Lower lobe of right lung (tissue), 2 donors: ENCODE data around the gene PPP2R2C. TPM values are rescaled to one million over a fixed set of nuclear protein-coding genes. Genes with fewer than 3 reads are reported as not detected.

Experiments
- ATAC-seq, 2 donors: fragments of 200-7000 bp; cut with Tn5 transposase; one replicate each; pipeline ENCODE4 v1.9.1; 2020 to 2022; ENCODE audit warnings: mild to moderate bottlenecking in 2 of 2, moderate library complexity in 2 of 2
- DNase-seq: peaks from one replicate; pipeline ENCODE4 v3.0.0-alpha.2; 2020
- H3K27ac ChIP-seq: fragments of 200-600 bp; one replicate; pipeline ENCODE4 v1.8.0; 2022
- H3K27me3 ChIP-seq: fragments of 200-600 bp; one replicate; pipeline ENCODE4 v1.8.0; 2022; ENCODE audit warnings: low read depth
- H3K36me3 ChIP-seq: fragments of 200-600 bp; one replicate; pipeline ENCODE4 v1.8.0; 2022; ENCODE audit warnings: mild to moderate bottlenecking
- H3K4me1 ChIP-seq: fragments of 200-600 bp; one replicate; pipeline ENCODE4 v1.8.0; 2022
- H3K4me3 ChIP-seq: fragments of 200-600 bp; one replicate; pipeline ENCODE4 v1.8.0; 2022; ENCODE audit warnings: mild to moderate bottlenecking
- H3K9me3 ChIP-seq: fragments of 200-600 bp; one replicate; pipeline ENCODE4 v1.8.0; 2022
- intact Hi-C: fragments of 100-400 bp; cut with DNase I; formaldehyde crosslinking; loops from one replicate; pipeline ENCODE4 v1.11.0; 2022
- total RNA-seq: library from RNA; stranded (reverse); fragmentation: NEBNext Ultra II Directional; extraction: Animal tissue kit (Norgen Biotek cat#: 25700); gene quantifications from one replicate; pipeline ENCODE4 v1.2.1, GENCODE V29; 2021
- TF ChIP-seq, protein P1 (sequence below): fragments of 200-600 bp; IDR thresholded peaks from one replicate; pipeline ENCODE4 v1.8.0; 2022; ENCODE audit warnings: antibody characterized with exemption, mild to moderate bottlenecking
- donor health status: DM: no; HTN: yes; CAD: no; lungs with severe emphysema.

PPP2R2C gene
- total RNA-seq, 1 donor from 2014 or later, result not detected

DNA sequence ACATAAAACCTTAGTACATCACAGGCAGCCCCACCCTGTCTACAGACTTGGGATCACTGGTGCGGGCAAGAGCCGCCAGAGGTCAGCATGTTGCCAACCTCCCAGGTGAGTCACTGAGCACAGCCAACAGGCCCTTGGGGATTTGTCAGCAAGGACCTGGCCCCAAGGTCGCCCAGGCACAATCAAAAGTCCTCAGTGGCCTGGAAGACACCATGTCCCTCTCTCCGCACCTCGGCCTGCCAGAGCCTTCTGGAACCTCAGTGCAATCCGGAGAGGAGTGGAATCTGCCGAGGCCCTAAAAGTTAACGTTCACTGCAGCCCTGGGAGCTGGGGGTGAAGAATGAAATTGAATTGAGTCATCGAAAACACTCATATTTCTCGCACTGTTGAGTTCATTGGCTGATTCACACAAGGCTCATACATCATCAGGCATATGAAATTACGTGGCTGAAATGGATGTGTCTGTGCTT is 128.4 kb downstream of the PPP2R2C start:
- intact Hi-C loops, result no loop called here
- no peaks in the 10 kb centered on the region for H3K9me3 ChIP-seq
- H3K27ac ChIP-seq, result no peak overlapping the region
- no peaks in the 10 kb centered on the region for H3K36me3 ChIP-seq
- no peak overlapping the region for H3K4me3 ChIP-seq
- H3K4me1 ChIP-seq, result no peaks in the 10 kb centered on the region
- H3K27me3 ChIP-seq, result peaks cover 34% of the 10 kb centered on the region
- TF ChIP-seq, protein P1, sequence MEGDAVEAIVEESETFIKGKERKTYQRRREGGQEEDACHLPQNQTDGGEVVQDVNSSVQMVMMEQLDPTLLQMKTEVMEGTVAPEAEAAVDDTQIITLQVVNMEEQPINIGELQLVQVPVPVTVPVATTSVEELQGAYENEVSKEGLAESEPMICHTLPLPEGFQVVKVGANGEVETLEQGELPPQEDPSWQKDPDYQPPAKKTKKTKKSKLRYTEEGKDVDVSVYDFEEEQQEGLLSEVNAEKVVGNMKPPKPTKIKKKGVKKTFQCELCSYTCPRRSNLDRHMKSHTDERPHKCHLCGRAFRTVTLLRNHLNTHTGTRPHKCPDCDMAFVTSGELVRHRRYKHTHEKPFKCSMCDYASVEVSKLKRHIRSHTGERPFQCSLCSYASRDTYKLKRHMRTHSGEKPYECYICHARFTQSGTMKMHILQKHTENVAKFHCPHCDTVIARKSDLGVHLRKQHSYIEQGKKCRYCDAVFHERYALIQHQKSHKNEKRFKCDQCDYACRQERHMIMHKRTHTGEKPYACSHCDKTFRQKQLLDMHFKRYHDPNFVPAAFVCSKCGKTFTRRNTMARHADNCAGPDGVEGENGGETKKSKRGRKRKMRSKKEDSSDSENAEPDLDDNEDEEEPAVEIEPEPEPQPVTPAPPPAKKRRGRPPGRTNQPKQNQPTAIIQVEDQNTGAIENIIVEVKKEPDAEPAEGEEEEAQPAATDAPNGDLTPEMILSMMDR, result no peak
- DNase-seq, result peak; percentile 18
- peak in 1 of 2 donors; percentile 19 for ATAC-seq

DNA sequence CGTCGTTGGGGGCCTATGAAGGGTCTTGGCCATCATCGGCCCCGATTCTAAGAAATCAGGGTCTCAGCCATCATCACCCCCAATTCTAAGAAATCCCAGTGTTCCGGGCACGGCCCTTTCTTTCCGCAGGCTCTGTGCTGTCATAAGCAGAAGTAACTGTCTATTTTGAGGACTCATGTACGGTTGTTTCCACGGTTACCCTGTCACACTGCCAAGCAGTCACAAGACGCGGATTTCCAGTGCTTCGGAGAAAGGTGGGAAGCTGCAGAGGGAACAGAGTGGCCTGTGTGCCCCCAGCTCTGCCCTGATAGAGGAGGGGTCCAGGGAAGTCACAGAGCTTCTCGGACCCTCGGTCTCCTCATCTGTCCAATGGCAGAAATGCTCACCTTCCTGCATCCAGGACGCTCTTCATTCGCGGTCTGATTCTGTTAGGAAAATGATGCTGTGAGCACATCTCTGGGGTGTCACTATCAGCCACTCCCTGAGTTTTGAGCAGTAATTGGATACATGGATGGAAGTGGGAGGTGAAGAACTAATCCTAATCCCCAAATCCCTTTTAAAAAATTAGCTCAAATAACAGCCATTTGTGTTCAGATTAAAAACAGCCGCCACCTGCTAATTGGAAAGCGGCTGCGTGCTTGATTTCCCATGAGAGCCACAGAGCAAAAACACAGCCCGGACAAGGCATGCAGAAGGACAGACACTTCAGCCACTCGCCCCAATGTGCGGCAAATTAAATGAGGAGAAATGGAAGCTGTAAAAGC is 129.7 kb downstream of the PPP2R2C start:
- Histone ChIP-seq H3K4me3 (no peak overlapping the region), H3K9me3 (no peaks in the 10 kb centered on the region), H3K36me3 (no peaks in the 10 kb centered on the region), H3K27ac (no peak overlapping the region), H3K4me1 (no peaks in the 10 kb centered on the region), H3K27me3 (peaks cover 42% of the 10 kb centered on the region)
- DNase-seq, result peak; percentile 59
- TF ChIP-seq, protein P1, result no peak
- intact Hi-C loops, result no loop called here
- ATAC-seq, result peak in 1 of 2 donors; percentile 25

DNA sequence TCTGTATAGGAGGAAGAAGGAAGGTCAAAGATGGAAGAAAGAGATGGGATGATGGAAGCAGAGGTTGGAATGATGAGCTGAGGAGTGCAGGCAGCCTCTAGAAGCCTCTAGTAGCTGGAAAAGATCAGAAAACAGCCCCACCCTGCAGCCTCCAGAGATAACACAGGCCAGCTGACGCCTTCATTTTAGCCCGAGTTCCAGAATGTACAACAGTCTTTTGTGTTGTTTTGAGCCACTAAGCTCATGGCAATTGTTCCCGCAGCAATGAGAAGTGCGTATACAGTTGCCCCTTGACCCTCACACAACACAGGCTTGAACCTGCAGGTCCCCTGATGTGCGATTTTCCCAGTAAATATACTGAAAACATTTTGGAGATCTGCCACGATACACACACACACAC is 130.7 kb downstream of the PPP2R2C start:
- H3K4me3 ChIP-seq, result no peak overlapping the region
- peak; percentile 3 for DNase-seq

DNA sequence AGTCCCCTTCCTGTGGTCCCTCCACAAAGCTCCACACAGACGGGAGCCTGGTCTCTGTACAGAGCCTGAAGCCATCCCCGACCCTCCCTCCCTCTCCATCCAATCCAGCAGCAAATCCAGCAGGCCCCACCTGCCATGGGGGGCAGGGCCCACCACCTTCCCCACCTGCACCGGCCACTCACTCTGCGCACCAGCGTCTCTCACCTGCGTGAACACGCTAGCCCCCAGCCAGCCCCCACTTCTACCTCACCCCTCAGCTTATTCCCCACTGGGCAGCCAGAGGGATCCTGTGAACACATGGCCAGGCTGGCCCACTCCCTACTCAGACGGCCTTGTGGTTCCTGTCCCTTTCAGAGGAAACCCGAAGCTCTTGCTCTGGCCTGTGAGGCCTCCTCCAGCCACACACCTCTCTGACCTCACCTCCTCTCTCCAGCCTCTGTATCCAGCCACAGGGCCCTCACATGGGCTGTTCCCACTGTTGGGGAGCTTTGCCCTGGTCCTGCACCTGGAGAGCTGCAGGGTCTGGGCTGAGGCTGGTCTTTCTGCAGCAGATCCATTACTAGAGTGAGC is 131.9 kb downstream of the PPP2R2C start:
- H3K4me3 ChIP-seq, result no peak overlapping the region
- H3K9me3 ChIP-seq, result no peaks in the 10 kb centered on the region
- no peaks in the 10 kb centered on the region for H3K36me3 ChIP-seq
- TF ChIP-seq, protein P1, result no peak
- DNase-seq (no peak), ATAC-seq (no peak)
- no peak overlapping the region for H3K27ac ChIP-seq
- H3K4me1 ChIP-seq, result no peaks in the 10 kb centered on the region
- peaks cover 42% of the 10 kb centered on the region for H3K27me3 ChIP-seq
- intact Hi-C loops, result no loop called here

More for the DNA sequence above, 130.7 kb downstream of the PPP2R2C start:
- H3K27ac ChIP-seq, result no peak overlapping the region
- no peaks in the 10 kb centered on the region for H3K4me1 ChIP-seq
- intact Hi-C loops, result no loop called here
- TF ChIP-seq, protein P1, result no peak
- H3K9me3 ChIP-seq, result no peaks in the 10 kb centered on the region
- H3K36me3 ChIP-seq, result no peaks in the 10 kb centered on the region
- H3K27me3 ChIP-seq, result peaks cover 40% of the 10 kb centered on the region
- ATAC-seq, result no peak

DNA sequence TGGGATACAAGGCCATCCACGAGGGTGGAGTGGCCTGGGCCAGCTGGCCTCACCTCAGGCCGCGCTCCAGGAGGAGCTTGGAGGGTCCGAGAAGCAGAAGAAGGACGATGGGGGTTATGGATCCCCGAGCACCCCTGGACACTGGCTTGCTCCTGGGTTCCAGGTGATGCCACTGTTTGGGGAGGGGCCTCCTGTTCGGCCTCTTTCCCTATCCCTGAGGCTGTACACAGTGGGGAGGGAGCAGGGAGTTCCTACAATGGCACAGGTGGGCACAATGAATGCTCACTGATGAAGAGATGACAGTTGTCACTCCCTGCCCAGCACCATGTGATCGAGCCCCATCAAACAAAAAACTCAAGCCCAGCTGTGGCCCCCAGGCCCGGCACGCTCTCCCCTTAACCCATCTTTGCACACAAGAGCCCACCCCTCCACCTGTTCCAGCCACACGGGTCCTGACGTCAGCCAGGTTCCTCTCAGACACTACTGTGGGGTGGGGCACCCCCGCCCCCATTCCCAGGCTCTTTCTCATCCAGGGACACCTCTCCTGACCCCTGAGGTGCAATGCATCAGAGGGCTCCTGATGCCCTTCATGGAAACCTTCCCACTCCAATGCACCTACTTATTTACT is 132.5 kb downstream of the PPP2R2C start:
- ATAC-seq (no peak), DNase-seq (peak; percentile 26)
- TF ChIP-seq, protein P1, result no peak
- Histone ChIP-seq H3K4me1 (no peaks in the 10 kb centered on the region), H3K27me3 (peaks cover 47% of the 10 kb centered on the region), H3K4me3 (no peak overlapping the region), H3K36me3 (no peaks in the 10 kb centered on the region), H3K27ac (no peak overlapping the region), H3K9me3 (no peaks in the 10 kb centered on the region)
- intact Hi-C loops, result no loop called here
